Upper lobe of right lung (tissue), 1 donor: ENCODE data around the gene CCDC88C. TPM values are rescaled to one million over a fixed set of nuclear protein-coding genes. Genes with fewer than 3 reads are reported as not detected.

ENCODE experiments used
- ATAC-seq: fragments of 200-7000 bp; cut with Tn5 transposase; one replicate; pipeline ENCODE4 v1.9.1; 2020; ENCODE audit warnings: mild to moderate bottlenecking, moderate library complexity
- DNase-seq: peaks from one replicate; pipeline ENCODE4 v3.0.0-alpha.2; 2020
- H3K27ac ChIP-seq: fragments of 200-600 bp; one replicate; pipeline ENCODE4 v1.8.0; 2022
- H3K27me3 ChIP-seq: fragments of 200-600 bp; one replicate; pipeline ENCODE4 v1.8.0; 2022; ENCODE audit warnings: mild to moderate bottlenecking
- H3K36me3 ChIP-seq: fragments of 200-600 bp; one replicate; pipeline ENCODE4 v1.8.0; 2022
- H3K4me1 ChIP-seq: fragments of 200-600 bp; one replicate; pipeline ENCODE4 v1.8.0; 2022
- H3K4me3 ChIP-seq: fragments of 200-600 bp; one replicate; pipeline ENCODE4 v1.8.0; 2022; ENCODE audit warnings: mild to moderate bottlenecking
- H3K9me3 ChIP-seq: fragments of 200-600 bp; one replicate; pipeline ENCODE4 v1.8.0; 2022
- CTCF ChIP-seq: fragments of 200-600 bp; IDR thresholded peaks from one replicate; pipeline ENCODE4 v1.8.0; 2022; ENCODE audit warnings: antibody characterized with exemption
- intact Hi-C: fragments of 100-400 bp; cut with DNase I; formaldehyde crosslinking; loops from one replicate; pipeline ENCODE4 v1.11.0; 2022
- total RNA-seq: library from RNA; stranded (reverse); fragmentation: NEBNext Ultra II Directional; extraction: Animal tissue kit (Norgen Biotek cat#: 25700); gene quantifications from one replicate; pipeline ENCODE4 v1.2.1, GENCODE V29; 2021
- donor health status: DM: no; HTN: yes; CAD: no; lungs with severe emphysema.

Gene CCDC88C
- total RNA-seq, 1 donor from 2014 or later = 34.1 TPM

GRCh38 chr14:91264151-91265150, 153.2 kb downstream of the CCDC88C start:
- no peaks in the 10 kb centered on the region for H3K9me3 ChIP-seq
- TF ChIP-seq CTCF = no peak
- H3K27me3 ChIP-seq = no peaks in the 10 kb centered on the region
- peak overlapping the region; percentile 45 for H3K4me3 ChIP-seq
- H3K27ac ChIP-seq = peak overlapping the region; percentile 42
- DNase-seq (peak; percentile 75), ATAC-seq (peak; percentile 72)
- H3K36me3 ChIP-seq = no peaks in the 10 kb centered on the region
- intact Hi-C loops = no loop called here
- peaks cover 6% of the 10 kb centered on the region for H3K4me1 ChIP-seq

GRCh38 chr14:91263329-91263728, 154.3 kb downstream of the CCDC88C start:
- Histone ChIP-seq H3K4me3 (peak overlapping the region; percentile 45), H3K9me3 (no peaks in the 10 kb centered on the region), H3K27ac (no peak overlapping the region), H3K27me3 (no peaks in the 10 kb centered on the region), H3K4me1 (peaks cover 9% of the 10 kb centered on the region), H3K36me3 (no peaks in the 10 kb centered on the region)
- DNase-seq (no peak), ATAC-seq (no peak)
- intact Hi-C loops = no loop called here
- TF ChIP-seq CTCF = no peak

GRCh38 chr14:91261986-91262549, 155.6 kb downstream of the CCDC88C start:
- intact Hi-C loops = no loop called here
- Histone ChIP-seq H3K9me3 (no peaks in the 10 kb centered on the region), H3K4me3 (no peak overlapping the region), H3K27ac (no peak overlapping the region), H3K4me1 (peaks cover 20% of the 10 kb centered on the region), H3K27me3 (no peaks in the 10 kb centered on the region), H3K36me3 (no peaks in the 10 kb centered on the region)
- ATAC-seq = peak; percentile 6
- no peak for TF ChIP-seq CTCF
- no peak for DNase-seq

- intact Hi-C loops = no loop called here
These were observed 156.5 kb downstream of the CCDC88C start for GRCh38 chr14:91261115-91261514.

GRCh38 chr14:91258876-91259275, 158.7 kb downstream of the CCDC88C start:
- H3K4me3 ChIP-seq = no peak overlapping the region
- intact Hi-C loops = no loop called here
- no peak overlapping the region for H3K27ac ChIP-seq
- H3K4me1 ChIP-seq = peaks cover 19% of the 10 kb centered on the region
- no peaks in the 10 kb centered on the region for H3K36me3 ChIP-seq
- ATAC-seq (no peak), DNase-seq (no peak)
- no peaks in the 10 kb centered on the region for H3K27me3 ChIP-seq
- no peaks in the 10 kb centered on the region for H3K9me3 ChIP-seq
- no peak for TF ChIP-seq CTCF

More at GRCh38 chr14:91261115-91261514, 156.5 kb downstream of the CCDC88C start:
- DNase-seq (no peak), ATAC-seq (peak; percentile 12)
- no peak overlapping the region for H3K4me3 ChIP-seq
- peaks cover 20% of the 10 kb centered on the region for H3K4me1 ChIP-seq
- no peak for TF ChIP-seq CTCF
- no peaks in the 10 kb centered on the region for H3K9me3 ChIP-seq
- no peaks in the 10 kb centered on the region for H3K27me3 ChIP-seq
- no peaks in the 10 kb centered on the region for H3K36me3 ChIP-seq
- no peak overlapping the region for H3K27ac ChIP-seq
